ENCODE data around the gene SERPINB3.
"Not testable (repeated sequence)": the region's sequence is repeated elsewhere in the genome, so short reads cannot be mapped to it uniquely, and the experiment has no call there.

SERPINB3 gene

GRCh38 chr18:63661750-63662149, at the start of gene SERPINB3:
Gene SERPINB3, minus strand, starts transcription at chr18:63661893. Its CDS starts 677 bp downstream, at chr18:63661216.
- not testable (repeated sequence) for DNase-seq (ENCODE audit: extremely low read depth in 1 of 2, low read depth in 1 of 2)

GRCh38 chr18:63708650-63709049, 47.0 kb upstream of the SERPINB3 start:
- no peak for DNase-seq (ENCODE audit: extremely low read depth in 1 of 2, low read depth in 1 of 2)

DNA sequence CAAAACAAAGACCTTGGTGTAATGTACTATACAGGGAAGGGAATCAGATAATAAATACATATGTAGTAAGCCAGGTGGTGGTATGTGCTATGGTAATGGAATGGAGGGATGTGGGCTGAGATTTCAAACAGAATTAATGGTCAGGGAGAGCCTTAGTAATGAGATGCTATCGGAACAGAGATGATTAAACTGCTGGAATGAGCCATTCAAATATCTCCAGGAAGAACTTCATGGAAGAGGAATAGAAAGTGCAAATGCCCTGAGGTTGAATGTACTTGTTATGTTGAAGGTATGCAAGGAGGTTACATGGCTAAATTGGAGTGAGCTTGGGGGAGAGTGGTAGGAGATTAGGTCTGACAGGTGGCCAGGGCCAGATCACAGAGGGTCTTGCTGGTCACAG, 46.1 kb upstream of the SERPINB3 start:
- no peak for DNase-seq (ENCODE audit: extremely low read depth in 1 of 2, low read depth in 1 of 2)

DNA sequence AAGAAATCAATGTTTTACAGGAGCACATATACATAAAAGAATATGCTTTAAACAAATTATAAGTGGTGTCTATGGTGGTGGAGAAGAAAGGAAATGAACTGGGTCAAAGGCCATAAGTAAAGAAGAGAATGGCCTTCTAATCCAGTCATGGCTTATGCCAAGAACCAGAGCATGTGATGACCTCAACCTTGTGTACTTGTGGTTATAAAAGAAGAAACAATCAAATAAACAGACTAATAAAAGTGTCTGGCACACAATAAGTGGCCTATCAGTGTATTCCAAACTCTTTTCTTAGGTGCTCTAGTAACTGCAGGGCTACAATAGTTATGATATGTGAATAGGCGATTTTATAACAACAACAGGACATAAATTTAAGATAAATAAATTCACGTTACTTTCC, 43.7 kb upstream of the SERPINB3 start:
- no peak for DNase-seq (ENCODE audit: extremely low read depth in 1 of 2, low read depth in 1 of 2)

- no peak for DNase-seq (ENCODE audit: extremely low read depth in 1 of 2, low read depth in 1 of 2)
Observed at GRCh38 chr18:63702660-63703059, 41.0 kb upstream of the SERPINB3 start, which contains the start of gene SERPINB11. Gene SERPINB11, plus strand, starts transcription at chr18:63702960. Its CDS starts 7,234 bp downstream, at chr18:63710194.

GRCh38 chr18:63701952-63702351, 40.3 kb upstream of the SERPINB3 start:
- DNase-seq (ENCODE audit: extremely low read depth in 1 of 2, low read depth in 1 of 2) = no peak

- DNase-seq (ENCODE audit: extremely low read depth in 1 of 2, low read depth in 1 of 2) = no peak
Observed at GRCh38 chr18:63700501-63700900, 38.8 kb upstream of the SERPINB3 start.

DNA sequence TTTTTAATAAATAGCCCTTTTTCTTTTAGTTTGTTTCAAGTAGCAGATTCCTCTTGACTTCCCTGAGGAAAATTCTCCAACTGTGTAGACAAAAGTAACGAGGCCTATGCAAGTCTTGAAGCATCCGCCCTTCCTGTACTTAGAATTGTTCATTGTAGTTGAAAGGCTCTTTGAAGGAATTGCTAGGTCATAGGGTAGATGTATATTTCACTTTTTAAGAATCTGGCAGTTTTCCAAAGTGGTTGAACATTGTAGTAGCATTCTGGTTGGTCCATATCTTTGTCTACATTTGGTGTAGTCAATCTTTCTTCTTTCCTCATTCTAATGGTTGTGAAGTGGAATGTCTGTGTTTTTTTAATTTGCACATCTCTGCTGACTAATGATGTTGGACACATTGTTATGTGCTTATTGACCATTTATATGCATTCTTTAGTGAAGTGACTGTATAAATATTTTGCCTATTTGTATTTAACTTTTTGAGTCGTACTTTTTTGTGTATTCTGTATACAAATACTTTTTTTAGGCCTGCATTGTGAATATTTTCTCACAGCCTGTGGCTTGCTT, 35.5 kb upstream of the SERPINB3 start:
- DNase-seq (ENCODE audit: extremely low read depth in 1 of 2, low read depth in 1 of 2) = no peak

DNA sequence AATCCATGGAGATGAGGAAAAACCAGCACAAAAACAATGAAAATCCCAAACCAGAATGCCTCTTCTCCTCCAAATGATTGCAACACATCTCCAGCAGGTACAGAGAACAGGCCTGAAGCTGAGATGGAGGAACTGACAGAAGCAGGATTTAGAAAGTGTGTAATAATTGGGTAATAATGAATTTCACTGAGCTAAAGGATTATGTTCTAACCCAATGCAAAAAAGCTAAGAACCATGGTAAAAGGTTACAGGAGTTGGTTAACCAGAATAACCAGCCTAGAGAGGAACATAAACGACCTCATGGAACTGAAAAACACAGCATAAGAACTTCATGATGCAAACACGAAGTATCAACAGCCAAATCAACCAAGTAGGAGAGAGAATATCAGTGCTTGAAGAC, 27.4 kb upstream of the SERPINB3 start:
- DNase-seq (ENCODE audit: extremely low read depth in 1 of 2, low read depth in 1 of 2) = no peak

DNA sequence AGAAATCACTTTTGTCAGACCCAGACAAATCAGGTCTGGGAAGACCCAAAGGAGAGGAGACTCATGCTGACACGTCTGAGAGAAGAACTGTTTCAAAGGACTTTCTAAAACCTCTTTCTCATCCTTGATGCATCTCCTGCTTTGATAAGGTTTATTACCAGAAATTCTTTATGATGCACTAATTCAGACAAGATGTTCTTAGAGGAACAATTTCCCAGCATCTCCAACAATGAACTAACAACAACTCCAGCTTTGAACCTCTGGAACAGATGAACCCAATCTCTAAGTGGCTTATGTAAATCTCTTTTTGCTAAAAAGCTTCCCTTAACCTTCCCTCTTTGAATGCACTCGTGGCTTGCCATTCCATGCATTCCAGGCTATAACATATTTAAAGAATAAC, 25.2 kb upstream of the SERPINB3 start:
- no peak for DNase-seq (ENCODE audit: extremely low read depth in 1 of 2, low read depth in 1 of 2)

DNA sequence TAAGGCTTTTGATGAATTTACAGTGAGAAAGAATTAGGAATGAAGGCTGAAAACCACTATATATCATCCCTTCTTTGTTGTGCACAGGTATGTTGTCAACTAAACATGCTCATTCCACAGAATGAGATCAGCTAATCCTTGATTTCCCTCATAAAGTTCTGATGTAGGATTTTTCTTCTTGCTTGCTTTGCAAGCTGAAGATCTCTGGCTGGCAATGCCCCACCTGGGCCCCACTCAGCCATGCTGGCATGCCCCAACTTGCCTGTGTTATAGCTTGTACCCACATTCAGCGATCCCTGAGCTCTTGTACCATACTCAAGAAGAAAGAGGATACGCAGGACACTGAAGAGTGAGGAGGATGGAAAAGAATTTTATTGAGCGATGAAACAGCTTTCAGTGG, 23.0 kb upstream of the SERPINB3 start:
- DNase-seq (ENCODE audit: extremely low read depth in 1 of 2, low read depth in 1 of 2) = no peak

DNA sequence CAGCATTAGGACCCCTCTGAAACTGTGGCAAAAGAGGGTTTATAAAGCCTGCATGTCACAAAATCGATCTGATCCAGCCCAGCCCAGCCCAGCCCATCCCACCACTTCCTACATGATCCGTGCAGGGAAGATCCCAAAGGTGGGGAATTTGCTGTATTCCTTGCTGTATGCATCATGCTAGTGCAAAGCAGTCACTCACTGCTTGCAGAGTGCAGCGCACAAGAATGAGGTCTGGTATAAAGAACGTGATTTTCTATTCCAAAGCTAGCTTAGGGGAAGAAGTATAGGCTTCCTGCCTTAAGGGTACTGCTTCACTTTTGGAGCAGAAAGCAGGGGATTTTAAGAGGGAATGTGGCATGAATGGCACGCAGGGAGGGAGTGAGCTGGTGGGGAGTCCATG, 22.2 kb upstream of the SERPINB3 start:
- DNase-seq (ENCODE audit: extremely low read depth in 1 of 2, low read depth in 1 of 2) = no peak

DNA sequence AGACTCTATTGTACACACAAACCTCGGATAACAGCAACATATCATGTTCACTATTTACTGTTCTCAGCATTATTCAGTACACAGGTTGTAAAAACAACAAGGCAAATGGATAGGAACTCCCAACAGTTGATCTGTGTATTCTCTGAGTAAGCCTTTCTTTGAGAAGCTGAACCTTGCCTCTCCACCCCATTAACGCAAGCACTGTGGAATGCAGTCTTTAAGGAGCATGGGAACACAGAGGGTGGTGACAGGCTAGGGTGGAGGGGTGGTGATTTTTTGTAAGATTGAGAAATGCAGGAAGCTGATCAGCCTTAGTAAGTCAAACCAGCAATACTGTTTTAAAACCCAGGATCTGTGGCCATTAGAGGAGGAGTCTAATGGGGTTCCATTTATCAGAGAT, 21.5 kb upstream of the SERPINB3 start:
- no peak for DNase-seq (ENCODE audit: extremely low read depth in 1 of 2, low read depth in 1 of 2)

- no peak for DNase-seq (ENCODE audit: extremely low read depth in 1 of 2, low read depth in 1 of 2)
Observed at GRCh38 chr18:63681449-63682340, 20.0 kb upstream of the SERPINB3 start.

GRCh38 chr18:63679820-63680606, 18.3 kb upstream of the SERPINB3 start:
- no peak for DNase-seq (ENCODE audit: extremely low read depth in 1 of 2, low read depth in 1 of 2)

DNA sequence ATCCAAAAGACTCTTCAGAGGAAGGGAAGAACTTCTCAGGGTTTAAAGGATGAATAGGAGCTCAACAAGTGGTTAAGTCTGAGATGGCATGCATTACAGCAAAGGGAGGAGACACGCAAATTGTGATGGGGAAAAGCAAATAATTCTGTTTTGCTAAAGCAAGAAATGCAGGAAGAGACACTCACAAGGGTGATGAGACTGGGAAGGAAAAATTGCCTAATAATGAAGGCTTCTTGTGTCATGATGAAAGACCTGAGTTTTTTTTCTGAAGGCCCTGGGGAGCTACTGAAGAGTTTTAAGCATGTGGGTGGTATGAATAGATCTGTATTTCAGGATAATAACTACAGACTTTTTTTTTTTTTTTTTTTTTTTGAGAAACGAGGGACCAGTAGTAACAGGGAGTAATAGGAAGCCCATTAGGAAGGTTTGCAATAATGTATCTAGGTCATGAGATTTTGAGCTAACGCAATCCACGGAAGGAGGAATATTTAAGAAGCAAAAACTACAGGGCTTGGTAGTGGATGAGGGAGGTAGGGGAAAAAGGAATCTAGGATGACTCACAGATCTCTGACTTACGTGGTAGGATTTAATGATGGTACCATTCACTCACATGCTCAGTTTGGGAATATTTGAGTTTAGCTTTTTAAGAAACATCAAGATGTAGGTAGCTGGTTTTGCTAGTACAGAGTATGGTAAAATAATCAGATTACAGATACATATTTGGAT, 16.0 kb upstream of the SERPINB3 start:
- DNase-seq (ENCODE audit: extremely low read depth in 1 of 2, low read depth in 1 of 2) = no peak

GRCh38 chr18:63676526-63677323, 15.0 kb upstream of the SERPINB3 start:
- no peak for DNase-seq (ENCODE audit: extremely low read depth in 1 of 2, low read depth in 1 of 2)

DNA sequence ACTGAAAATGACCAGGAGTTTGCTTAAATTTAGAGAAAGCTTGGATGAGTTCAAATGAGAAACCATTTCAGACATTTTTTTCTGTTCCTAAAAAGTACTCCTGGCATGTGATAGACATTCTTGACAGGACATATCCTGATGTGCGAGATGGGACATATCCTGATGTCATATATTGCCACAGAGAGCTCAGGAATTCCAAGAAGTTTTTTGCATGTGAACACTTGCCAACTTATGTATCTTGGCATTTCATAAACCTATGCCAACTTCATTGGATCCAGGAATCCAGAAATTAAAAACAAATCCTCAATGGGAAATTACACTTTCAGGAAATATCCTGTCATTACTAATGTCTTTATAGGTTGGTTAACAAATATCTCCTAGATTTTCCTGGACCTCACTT, 2.9 kb upstream of the SERPINB3 start:
- no peak for DNase-seq (ENCODE audit: extremely low read depth in 1 of 2, low read depth in 1 of 2)

- DNase-seq (ENCODE audit: extremely low read depth in 1 of 2, low read depth in 1 of 2) = not testable (repeated sequence)
Observed at GRCh38 chr18:63658920-63659319, 2.8 kb downstream of the SERPINB3 start.

GRCh38 chr18:63650271-63650670, 11.4 kb downstream of the SERPINB3 start:
- DNase-seq (ENCODE audit: extremely low read depth in 1 of 2, low read depth in 1 of 2) = not testable (repeated sequence)

Measured in stimulated activated CD8-positive, alpha-beta memory T cell treated with anti-CD3 and anti-CD28 coated beads, Interleukin-7, amount 100 ng/mL, for 48 hours (primary cell).